ENCODE data around the gene NKX3-2.

The NKX3-2 gene

DNA sequence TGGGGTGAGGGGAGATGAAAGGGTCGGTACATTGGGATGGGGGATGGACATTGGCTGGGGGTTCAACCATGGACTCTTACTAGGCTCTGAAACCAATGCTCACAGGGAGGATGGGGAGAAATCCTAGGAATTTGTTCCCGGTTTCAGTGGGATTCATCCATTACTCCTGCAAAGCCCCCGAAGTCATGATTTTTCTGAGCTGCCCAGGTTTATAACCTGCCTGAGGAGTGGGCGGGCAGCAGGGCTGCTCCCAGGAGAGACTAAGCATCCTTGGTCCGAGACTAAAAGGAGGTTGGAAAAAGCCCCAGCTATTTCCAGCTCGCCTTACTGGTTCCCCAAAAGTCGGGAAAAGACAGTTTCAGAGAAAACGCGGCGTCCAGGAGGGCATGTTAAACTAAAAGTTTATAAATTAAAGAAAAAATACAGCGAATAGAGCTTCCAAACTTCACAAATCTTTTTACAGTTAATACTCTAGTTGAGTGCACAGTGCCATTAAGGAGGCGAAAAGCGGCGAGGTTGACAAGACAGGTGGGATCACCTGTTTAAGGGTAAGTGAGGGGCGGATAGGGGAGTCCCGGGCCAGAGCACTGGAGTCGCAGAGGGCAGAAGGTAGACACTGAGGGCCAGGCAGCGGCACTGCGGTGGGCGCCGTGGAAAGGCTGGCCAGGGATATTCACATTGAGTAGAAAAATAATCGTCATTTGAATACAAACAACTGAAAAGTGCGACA, 3.7 kb downstream of the NKX3-2 start:
- no peak for TF ChIP-seq ZFX (IDR thresholded peaks at IDR 0.05; ENCODE audit: borderline replicate concordance)
- TF ChIP-seq, protein P1, sequence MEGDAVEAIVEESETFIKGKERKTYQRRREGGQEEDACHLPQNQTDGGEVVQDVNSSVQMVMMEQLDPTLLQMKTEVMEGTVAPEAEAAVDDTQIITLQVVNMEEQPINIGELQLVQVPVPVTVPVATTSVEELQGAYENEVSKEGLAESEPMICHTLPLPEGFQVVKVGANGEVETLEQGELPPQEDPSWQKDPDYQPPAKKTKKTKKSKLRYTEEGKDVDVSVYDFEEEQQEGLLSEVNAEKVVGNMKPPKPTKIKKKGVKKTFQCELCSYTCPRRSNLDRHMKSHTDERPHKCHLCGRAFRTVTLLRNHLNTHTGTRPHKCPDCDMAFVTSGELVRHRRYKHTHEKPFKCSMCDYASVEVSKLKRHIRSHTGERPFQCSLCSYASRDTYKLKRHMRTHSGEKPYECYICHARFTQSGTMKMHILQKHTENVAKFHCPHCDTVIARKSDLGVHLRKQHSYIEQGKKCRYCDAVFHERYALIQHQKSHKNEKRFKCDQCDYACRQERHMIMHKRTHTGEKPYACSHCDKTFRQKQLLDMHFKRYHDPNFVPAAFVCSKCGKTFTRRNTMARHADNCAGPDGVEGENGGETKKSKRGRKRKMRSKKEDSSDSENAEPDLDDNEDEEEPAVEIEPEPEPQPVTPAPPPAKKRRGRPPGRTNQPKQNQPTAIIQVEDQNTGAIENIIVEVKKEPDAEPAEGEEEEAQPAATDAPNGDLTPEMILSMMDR (IDR thresholded peaks at IDR 0.05) = no peak
- no peak overlapping the region for H3K27ac ChIP-seq

DNA sequence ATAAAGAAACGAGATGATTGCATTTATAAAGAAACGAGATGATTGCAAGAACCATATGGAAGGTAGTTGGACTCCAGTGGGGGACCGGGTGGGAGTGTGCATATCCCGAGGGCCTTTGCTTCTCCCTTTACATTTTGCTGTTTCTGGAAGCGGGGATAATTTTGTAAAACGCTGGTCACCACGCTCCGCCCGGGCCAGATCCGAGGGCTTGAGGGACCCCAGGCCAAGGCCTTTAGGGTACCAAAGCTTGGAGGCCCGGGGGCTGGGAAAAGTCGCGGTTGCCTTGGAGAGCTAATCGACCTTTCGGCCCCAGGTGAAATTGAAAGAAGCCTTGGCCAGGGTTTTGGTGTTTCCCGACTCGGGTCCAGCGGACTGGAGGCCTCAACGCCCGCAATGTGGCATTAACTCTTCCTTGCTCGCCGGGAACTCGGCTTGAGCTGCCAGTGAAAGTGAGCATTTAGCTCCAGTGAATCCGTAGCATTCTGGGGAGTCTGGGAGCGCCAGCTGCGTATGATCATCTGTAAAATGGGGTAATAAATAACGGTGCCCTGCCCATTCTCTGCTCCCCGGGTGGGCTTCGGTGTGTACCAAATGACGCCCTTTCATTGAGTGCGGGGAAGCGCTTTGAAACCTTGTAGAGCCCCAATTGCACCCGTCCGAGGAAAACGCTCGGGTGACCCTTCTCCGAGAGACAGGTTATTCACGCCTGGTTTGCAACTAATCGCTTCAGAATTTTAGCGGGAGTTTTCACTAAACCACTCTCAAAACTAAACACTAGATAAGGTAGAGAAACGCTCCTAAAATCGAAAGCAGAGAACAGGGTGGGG, 4.5 kb downstream of the NKX3-2 start:
- TF ChIP-seq, protein P1 (IDR thresholded peaks at IDR 0.05) = no peak
- TF ChIP-seq ZFX (IDR thresholded peaks at IDR 0.05; ENCODE audit: borderline replicate concordance) = no peak
- no peak overlapping the region for H3K27ac ChIP-seq

DNA sequence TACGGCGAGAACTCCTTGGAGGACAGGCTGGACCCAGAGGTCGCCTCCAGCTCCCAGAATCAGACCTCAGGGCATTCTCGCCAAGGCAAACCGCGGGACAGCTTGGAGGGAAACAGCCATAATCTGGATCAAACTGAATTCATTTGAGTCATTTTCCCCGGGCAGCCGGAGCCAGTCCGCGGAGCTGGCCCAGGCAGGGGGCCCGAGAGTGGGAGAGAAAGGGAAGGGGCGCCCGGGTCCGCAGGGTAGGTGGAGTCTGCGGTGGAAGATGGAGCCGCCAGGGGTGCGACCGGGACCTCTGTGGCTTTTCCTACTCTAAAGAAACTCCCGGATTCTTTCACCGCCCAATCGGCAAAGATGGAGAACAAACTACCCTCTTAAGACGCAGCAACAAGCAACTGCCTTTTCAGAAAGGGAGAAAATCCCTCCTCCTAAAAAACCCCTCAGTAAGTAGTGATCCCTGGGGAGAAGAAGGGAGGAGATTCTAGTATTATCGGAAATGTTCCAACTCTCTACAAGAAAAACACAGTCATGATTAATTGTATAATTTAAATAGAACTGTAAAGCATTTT, 5.2 kb downstream of the NKX3-2 start:
- H3K27ac ChIP-seq = no peak overlapping the region
- TF ChIP-seq ZFX (IDR thresholded peaks at IDR 0.05; ENCODE audit: borderline replicate concordance) = no peak
- TF ChIP-seq, protein P1 (IDR thresholded peaks at IDR 0.05) = no peak

DNA sequence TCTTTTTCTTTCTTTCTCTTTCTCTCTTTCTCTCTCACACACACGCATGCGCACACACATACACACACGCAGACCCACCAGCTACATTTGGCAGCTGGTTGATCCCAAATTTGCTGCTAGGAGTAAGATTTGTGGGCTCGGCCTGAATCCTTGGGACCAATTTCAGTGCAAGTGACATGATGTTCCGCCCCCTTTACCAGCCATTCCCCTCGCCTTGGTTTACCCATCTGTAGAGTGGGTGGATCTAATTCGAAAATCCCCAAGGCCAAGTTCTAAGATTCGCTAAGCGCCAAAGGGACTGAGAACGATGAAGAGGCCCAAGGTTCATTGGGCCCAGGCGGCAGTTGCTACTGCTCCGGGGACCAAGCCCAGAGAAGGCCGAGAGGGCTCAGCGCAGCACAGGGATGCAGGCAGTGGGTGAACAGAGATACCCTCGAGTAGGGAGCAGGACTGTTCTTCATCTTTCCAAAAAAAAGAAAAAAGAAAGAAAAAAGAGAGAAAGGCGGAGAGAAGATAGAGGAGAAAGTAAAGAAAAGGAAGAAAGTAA, 5.8 kb downstream of the NKX3-2 start:
- TF ChIP-seq ZFX (IDR thresholded peaks at IDR 0.05; ENCODE audit: borderline replicate concordance) = no peak
- no peak overlapping the region for H3K27ac ChIP-seq

DNA sequence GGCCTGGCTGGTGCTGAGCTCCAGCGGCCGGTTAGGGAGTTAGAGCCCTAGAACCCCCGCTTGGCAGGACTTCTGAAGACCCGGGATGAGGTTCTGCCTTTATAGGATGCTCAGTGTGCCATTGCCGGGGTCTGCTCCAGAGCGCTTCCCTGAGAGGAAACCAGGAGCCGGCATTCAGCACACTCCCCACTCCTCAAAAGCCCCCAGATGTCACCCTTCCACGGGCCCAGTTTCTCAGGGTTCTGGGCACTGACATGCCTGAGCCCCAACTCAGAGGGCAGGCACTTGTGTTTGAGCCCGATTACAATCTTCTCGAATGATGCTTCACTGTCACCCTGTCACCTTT, 6.5 kb downstream of the NKX3-2 start:
- TF ChIP-seq, protein P1 (IDR thresholded peaks at IDR 0.05) = no peak
- TF ChIP-seq ZFX (IDR thresholded peaks at IDR 0.05; ENCODE audit: borderline replicate concordance) = no peak
- H3K27ac ChIP-seq = no peak overlapping the region

DNA sequence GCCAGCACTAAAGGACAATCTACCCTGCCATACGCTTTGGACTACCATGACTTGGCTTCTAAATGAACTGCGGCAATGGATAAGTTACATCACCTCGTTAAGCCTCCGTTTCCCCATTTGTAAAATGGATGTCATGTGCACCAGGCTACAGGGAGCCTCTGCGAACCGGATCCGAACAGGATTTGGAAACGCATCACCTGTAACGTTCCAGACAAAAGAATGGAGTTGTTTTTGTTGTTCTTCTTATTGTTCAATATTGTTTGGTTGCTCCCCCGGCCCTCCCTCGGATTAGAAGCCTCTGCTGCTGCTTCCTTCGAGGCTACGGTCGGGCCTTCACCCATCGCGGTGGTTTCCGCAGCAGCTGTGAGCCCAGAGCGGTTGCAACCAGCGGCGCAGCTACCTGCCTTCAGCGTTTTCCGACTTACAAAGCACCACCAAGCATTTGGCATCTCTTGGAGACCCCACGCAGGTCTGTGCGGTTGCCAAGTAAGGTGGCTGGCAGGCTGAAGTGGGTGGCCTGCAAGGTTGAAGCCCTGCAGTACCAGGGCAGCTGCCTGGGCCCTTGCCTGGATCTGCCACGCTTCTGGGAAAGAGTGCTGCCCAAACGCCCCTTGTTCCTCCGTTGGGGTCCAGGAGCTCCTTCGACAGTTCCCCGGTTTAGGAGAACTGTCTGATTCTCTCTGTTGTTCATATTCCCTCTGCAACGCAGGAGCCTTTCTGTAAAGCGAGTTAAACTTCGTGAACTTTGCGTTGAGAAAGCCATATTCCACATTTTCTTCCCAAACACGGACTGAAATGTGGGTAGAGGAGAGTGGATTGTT, 7.1 kb downstream of the NKX3-2 start:
- no peak for TF ChIP-seq ZFX (IDR thresholded peaks at IDR 0.05; ENCODE audit: borderline replicate concordance)
- TF ChIP-seq, protein P1 (IDR thresholded peaks at IDR 0.05) = no peak
- H3K27ac ChIP-seq = no peak overlapping the region

DNA sequence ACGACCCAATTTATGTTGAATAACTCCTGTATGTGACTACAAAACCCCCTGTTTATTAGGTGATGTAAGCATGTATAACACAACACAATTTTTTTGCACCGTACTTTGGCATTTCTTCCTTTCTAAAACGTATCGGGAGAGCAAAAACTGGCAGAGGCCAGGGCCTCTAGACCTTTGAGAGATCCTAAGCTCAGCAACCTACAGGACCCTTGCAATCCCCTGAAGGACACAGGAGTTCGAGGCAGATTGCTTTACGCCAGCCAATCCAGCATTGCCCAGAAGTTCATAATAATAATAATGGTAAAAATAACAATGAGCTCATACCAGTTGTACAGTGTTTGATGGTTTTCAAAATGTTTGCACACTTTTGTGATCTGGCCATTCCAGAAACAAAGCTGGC, 7.7 kb downstream of the NKX3-2 start:
- TF ChIP-seq ZFX (IDR thresholded peaks at IDR 0.05; ENCODE audit: borderline replicate concordance) = no peak
- TF ChIP-seq, protein P1 (IDR thresholded peaks at IDR 0.05) = no peak
- no peak overlapping the region for H3K27ac ChIP-seq
